HEK293 (cell line): Measurements from ENCODE around the gene RSRC1.

ENCODE experiments used
- OVOL3 ChIP-seq: fragments of 450-650 bp; formaldehyde crosslinking; IDR thresholded peaks from 2 replicates; pipeline ENCODE4 v1.5.1; 2016; ENCODE audit warnings: missing biosample characterization, missing genetic modification characterization
- ZBTB20 ChIP-seq: fragments of 450-650 bp; formaldehyde crosslinking; IDR thresholded peaks from 2 replicates; pipeline ENCODE4 v1.5.1; 2016; ENCODE audit warnings: missing biosample characterization, missing genetic modification characterization
- ZNF10 ChIP-seq: fragments of 450-650 bp; formaldehyde crosslinking; IDR thresholded peaks from 2 replicates; pipeline ENCODE4 v1.5.1; 2017; ENCODE audit warnings: missing biosample characterization, missing genetic modification characterization
- ZNF274 ChIP-seq, 2 experiments: fragments of 200-500 bp in 1 of 2; fragments of 450-650 bp in 1 of 2; sonication (Bioruptor generic) in 1 of 2; formaldehyde crosslinking in 1 of 2; IDR thresholded peaks; 2 replicates each; pipeline versions ENCODE4 v1.5.1 to v1.6.1; 2014 to 2016; ENCODE audit warnings: borderline replicate concordance in 1 of 2, inconsistent platforms in 1 of 2, low read length in 1 of 2, missing biosample characterization in 1 of 2, missing genetic modification characterization in 1 of 2
- ZNF473 ChIP-seq: fragments of 450-650 bp; formaldehyde crosslinking; IDR thresholded peaks from 2 replicates; pipeline ENCODE4 v1.5.1; 2017; ENCODE audit warnings: missing biosample characterization, missing genetic modification characterization
- ZNF792 ChIP-seq: fragments of 450-650 bp; formaldehyde crosslinking; IDR thresholded peaks from 2 replicates; pipeline ENCODE4 v1.5.1; 2016; ENCODE audit warnings: missing biosample characterization, missing genetic modification characterization
- ZXDB ChIP-seq: fragments of 450-650 bp; formaldehyde crosslinking; IDR thresholded peaks from 2 replicates; pipeline ENCODE4 v1.5.1; 2016; ENCODE audit warnings: missing biosample characterization, missing genetic modification characterization
- TF ChIP-seq, protein P1 (sequence below): fragments of 450-650 bp; formaldehyde crosslinking; IDR thresholded peaks from 2 replicates; pipeline ENCODE4 v1.5.1; 2016; ENCODE audit warnings: missing biosample characterization, missing genetic modification characterization
- TF ChIP-seq, protein P2 (sequence below): fragments of 450-650 bp; formaldehyde crosslinking; IDR thresholded peaks from 2 replicates; pipeline ENCODE4 v1.5.1; 2016; ENCODE audit warnings: missing biosample characterization, missing genetic modification characterization
- TF ChIP-seq, protein P3 (sequence below): fragments of 450-650 bp; formaldehyde crosslinking; IDR thresholded peaks from 2 replicates; pipeline ENCODE4 v1.5.1; 2016; ENCODE audit warnings: missing biosample characterization, missing genetic modification characterization, borderline replicate concordance
- TF ChIP-seq, protein P4 (sequence below): fragments of 450-650 bp; formaldehyde crosslinking; IDR thresholded peaks from 2 replicates; pipeline ENCODE4 v1.5.1; 2016; ENCODE audit warnings: missing biosample characterization, missing genetic modification characterization

DNA sequence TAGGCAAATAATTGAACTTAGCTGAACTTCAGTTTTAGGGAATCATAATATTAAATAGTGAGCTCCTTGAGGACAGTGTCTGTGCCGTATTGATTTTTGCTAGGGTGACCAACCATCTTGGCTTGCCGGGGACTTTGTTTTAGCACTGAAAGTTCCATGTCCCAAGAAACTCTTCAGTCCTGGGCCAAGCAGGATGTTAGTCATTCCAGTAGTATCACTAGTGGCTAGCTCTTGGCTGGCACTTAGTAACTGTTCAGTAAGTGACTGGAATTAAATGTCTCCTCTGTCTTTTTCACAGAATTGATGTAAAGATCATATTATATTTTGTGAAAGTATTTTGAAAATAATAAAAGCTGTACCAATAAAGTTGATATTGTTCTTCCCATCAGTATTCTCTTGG lies 42.3 kb downstream of the RSRC1 start:
- TF ChIP-seq, protein P1, sequence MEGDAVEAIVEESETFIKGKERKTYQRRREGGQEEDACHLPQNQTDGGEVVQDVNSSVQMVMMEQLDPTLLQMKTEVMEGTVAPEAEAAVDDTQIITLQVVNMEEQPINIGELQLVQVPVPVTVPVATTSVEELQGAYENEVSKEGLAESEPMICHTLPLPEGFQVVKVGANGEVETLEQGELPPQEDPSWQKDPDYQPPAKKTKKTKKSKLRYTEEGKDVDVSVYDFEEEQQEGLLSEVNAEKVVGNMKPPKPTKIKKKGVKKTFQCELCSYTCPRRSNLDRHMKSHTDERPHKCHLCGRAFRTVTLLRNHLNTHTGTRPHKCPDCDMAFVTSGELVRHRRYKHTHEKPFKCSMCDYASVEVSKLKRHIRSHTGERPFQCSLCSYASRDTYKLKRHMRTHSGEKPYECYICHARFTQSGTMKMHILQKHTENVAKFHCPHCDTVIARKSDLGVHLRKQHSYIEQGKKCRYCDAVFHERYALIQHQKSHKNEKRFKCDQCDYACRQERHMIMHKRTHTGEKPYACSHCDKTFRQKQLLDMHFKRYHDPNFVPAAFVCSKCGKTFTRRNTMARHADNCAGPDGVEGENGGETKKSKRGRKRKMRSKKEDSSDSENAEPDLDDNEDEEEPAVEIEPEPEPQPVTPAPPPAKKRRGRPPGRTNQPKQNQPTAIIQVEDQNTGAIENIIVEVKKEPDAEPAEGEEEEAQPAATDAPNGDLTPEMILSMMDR, result no peak
- TF ChIP-seq ZNF10 (tag by site-specific recombination) (no peak), ZXDB (tag by site-specific recombination) (no peak), OVOL3 (no peak), ZBTB20 (no peak), ZNF473 (tag by site-specific recombination) (no peak), ZNF792 (tag by site-specific recombination) (no peak), ZNF274 (IDR thresholded peaks at IDR 0.05; ENCODE audit: low read length) (no peak), ZNF274 (tag by site-specific recombination; IDR thresholded peaks at IDR 0.05; ENCODE audit: borderline replicate concordance) (no peak)
- TF ChIP-seq, protein P2, sequence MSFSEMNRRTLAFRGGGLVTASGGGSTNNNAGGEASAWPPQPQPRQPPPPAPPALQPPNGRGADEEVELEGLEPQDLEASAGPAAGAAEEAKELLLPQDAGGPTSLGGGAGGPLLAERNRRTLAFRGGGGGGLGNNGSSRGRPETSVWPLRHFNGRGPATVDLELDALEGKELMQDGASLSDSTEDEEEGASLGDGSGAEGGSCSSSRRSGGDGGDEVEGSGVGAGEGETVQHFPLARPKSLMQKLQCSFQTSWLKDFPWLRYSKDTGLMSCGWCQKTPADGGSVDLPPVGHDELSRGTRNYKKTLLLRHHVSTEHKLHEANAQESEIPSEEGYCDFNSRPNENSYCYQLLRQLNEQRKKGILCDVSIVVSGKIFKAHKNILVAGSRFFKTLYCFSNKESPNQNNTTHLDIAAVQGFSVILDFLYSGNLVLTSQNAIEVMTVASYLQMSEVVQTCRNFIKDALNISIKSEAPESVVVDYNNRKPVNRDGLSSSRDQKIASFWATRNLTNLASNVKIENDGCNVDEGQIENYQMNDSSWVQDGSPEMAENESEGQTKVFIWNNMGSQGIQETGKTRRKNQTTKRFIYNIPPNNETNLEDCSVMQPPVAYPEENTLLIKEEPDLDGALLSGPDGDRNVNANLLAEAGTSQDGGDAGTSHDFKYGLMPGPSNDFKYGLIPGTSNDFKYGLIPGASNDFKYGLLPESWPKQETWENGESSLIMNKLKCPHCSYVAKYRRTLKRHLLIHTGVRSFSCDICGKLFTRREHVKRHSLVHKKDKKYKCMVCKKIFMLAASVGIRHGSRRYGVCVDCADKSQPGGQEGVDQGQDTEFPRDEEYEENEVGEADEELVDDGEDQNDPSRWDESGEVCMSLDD (tag by site-specific recombination), result no peak
- TF ChIP-seq, protein P3, sequence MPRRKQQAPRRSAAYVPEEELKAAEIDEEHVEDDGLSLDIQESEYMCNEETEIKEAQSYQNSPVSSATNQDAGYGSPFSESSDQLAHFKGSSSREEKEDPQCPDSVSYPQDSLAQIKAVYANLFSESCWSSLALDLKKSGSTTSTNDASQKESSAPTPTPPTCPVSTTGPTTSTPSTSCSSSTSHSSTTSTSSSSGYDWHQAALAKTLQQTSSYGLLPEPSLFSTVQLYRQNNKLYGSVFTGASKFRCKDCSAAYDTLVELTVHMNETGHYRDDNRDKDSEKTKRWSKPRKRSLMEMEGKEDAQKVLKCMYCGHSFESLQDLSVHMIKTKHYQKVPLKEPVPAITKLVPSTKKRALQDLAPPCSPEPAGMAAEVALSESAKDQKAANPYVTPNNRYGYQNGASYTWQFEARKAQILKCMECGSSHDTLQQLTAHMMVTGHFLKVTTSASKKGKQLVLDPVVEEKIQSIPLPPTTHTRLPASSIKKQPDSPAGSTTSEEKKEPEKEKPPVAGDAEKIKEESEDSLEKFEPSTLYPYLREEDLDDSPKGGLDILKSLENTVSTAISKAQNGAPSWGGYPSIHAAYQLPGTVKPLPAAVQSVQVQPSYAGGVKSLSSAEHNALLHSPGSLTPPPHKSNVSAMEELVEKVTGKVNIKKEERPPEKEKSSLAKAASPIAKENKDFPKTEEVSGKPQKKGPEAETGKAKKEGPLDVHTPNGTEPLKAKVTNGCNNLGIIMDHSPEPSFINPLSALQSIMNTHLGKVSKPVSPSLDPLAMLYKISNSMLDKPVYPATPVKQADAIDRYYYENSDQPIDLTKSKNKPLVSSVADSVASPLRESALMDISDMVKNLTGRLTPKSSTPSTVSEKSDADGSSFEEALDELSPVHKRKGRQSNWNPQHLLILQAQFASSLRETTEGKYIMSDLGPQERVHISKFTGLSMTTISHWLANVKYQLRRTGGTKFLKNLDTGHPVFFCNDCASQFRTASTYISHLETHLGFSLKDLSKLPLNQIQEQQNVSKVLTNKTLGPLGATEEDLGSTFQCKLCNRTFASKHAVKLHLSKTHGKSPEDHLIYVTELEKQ (tag by site-specific recombination), result no peak
- TF ChIP-seq, protein P4, sequence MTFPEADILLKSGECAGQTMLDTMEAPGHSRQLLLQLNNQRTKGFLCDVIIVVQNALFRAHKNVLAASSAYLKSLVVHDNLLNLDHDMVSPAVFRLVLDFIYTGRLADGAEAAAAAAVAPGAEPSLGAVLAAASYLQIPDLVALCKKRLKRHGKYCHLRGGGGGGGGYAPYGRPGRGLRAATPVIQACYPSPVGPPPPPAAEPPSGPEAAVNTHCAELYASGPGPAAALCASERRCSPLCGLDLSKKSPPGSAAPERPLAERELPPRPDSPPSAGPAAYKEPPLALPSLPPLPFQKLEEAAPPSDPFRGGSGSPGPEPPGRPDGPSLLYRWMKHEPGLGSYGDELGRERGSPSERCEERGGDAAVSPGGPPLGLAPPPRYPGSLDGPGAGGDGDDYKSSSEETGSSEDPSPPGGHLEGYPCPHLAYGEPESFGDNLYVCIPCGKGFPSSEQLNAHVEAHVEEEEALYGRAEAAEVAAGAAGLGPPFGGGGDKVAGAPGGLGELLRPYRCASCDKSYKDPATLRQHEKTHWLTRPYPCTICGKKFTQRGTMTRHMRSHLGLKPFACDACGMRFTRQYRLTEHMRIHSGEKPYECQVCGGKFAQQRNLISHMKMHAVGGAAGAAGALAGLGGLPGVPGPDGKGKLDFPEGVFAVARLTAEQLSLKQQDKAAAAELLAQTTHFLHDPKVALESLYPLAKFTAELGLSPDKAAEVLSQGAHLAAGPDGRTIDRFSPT (tag by site-specific recombination), result no peak
